Activated CD8-positive, alpha-beta memory T cell treated with anti-CD3 and anti-CD28 coated beads for 36 hours (primary cell): ENCODE results near the gene STARD13. TPM values are rescaled to one million over a fixed set of nuclear protein-coding genes. Genes with fewer than 3 reads are reported as not detected.

Experiments
- CTCF ChIA-PET: fragments of 350-600 bp; sonication (Branson Sonifier 250); formaldehyde crosslinking; loops from one replicate; lab custom pipeline; 2021; ENCODE audit warnings: antibody characterized with exemption; lab: Charles Lee
- POLR2A ChIA-PET: fragments of 350-600 bp; sonication (Branson Sonifier 250); formaldehyde crosslinking; loops from one replicate; lab custom pipeline; 2021; ENCODE audit warnings: antibody characterized with exemption; lab: Charles Lee
- total RNA-seq, 2 experiments: library from RNA; stranded (reverse); gene quantifications; one replicate each; pipeline ENCODE4 v1.2.3, GENCODE V29; 2021

The STARD13 gene
- total RNA-seq, 2 experiments from 2014 or later: 0.19 to 0.23 TPM

- POLR2A ChIA-PET: no interaction called here
- CTCF ChIA-PET: no interaction called here
Observed at GRCh38 chr13:33310245-33311038, 24.9 kb upstream of the STARD13 start.

GRCh38 chr13:33308863-33309262 is 23.3 kb upstream of the STARD13 start:
- POLR2A ChIA-PET: no interaction called here
- CTCF ChIA-PET: no interaction called here

GRCh38 chr13:33307843-33308242 is 22.3 kb upstream of the STARD13 start:
- CTCF ChIA-PET: no interaction called here
- POLR2A ChIA-PET: no interaction called here

GRCh38 chr13:33303855-33304597 is 18.5 kb upstream of the STARD13 start:
- ChIA-PET CTCF (no interaction called here), POLR2A (no interaction called here)

- CTCF ChIA-PET: no interaction called here
- POLR2A ChIA-PET: no interaction called here
Observed at GRCh38 chr13:33299626-33300025, 14.1 kb upstream of the STARD13 start.

GRCh38 chr13:33296793-33297425 is 11.4 kb upstream of the STARD13 start:
- ChIA-PET CTCF (no interaction called here), POLR2A (no interaction called here)

GRCh38 chr13:33292712-33293111 is 7.2 kb upstream of the STARD13 start:
- ChIA-PET POLR2A (no interaction called here), CTCF (no interaction called here)

- POLR2A ChIA-PET: no interaction called here
Observed at GRCh38 chr13:33290421-33290965, 4.9 kb upstream of the STARD13 start.

GRCh38 chr13:33289966-33290365 is 4.4 kb upstream of the STARD13 start:
- CTCF ChIA-PET: no interaction called here

More at GRCh38 chr13:33290421-33290965, 4.9 kb upstream of the STARD13 start:
- CTCF ChIA-PET: no interaction called here

GRCh38 chr13:33287142-33287882 is 1.8 kb upstream of the STARD13 start:
- ChIA-PET CTCF (no interaction called here), POLR2A (no interaction called here)

More at GRCh38 chr13:33289966-33290365, 4.4 kb upstream of the STARD13 start:
- POLR2A ChIA-PET: no interaction called here

- CTCF ChIA-PET: no interaction called here
- POLR2A ChIA-PET: no interaction called here
Observed at GRCh38 chr13:33286128-33286527, 573 bp upstream of the STARD13 start.

GRCh38 chr13:33284916-33285315 is 639 bp downstream of the STARD13 start:
- CTCF ChIA-PET: interaction anchor here (0.7 kb wide), 1 partner anchor 909 kb away, joined by 4 read pairs; no protein-coding TSS in a partner anchor

GRCh38 chr13:33284031-33284430 is 1.5 kb downstream of the STARD13 start:
- ChIA-PET POLR2A (no interaction called here), CTCF (interaction anchor here (0.6 kb wide), 1 partner anchor 304 kb away, joined by 3 read pairs; no protein-coding TSS in a partner anchor)

More at GRCh38 chr13:33284916-33285315, 639 bp downstream of the STARD13 start:
- POLR2A ChIA-PET: no interaction called here

GRCh38 chr13:33283195-33283911 is 2.2 kb downstream of the STARD13 start:
- CTCF ChIA-PET: interaction anchor here (0.6 kb wide), 1 partner anchor 303 kb away, joined by 3 read pairs; no protein-coding TSS in a partner anchor
- POLR2A ChIA-PET: no interaction called here

- POLR2A ChIA-PET: no interaction called here
Observed at GRCh38 chr13:33281951-33282595, 3.5 kb downstream of the STARD13 start.

GRCh38 chr13:33280923-33281322 is 4.6 kb downstream of the STARD13 start:
- CTCF ChIA-PET: no interaction called here
- POLR2A ChIA-PET: no interaction called here

More at GRCh38 chr13:33281951-33282595, 3.5 kb downstream of the STARD13 start:
- CTCF ChIA-PET: no interaction called here

- POLR2A ChIA-PET: no interaction called here
- CTCF ChIA-PET: no interaction called here
Observed at GRCh38 chr13:33280279-33280905, 5.2 kb downstream of the STARD13 start.
